CD4-positive, alpha-beta T cell (primary cell): ENCODE data around the gene REL. TPM values are rescaled to one million over a fixed set of nuclear protein-coding genes. Genes with fewer than 3 reads are reported as not detected.

Source experiments
- ATAC-seq: fragments of 200-7000 bp; cut with Tn5 transposase; one replicate; pipeline ENCODE4 v1.10.0; 2022; ENCODE audit warnings: mild to moderate bottlenecking; ENCODE audit not compliant: poor library complexity
- CTCF ChIA-PET: fragments of 350-600 bp; sonication (Branson Sonifier 250); formaldehyde crosslinking; loops from one replicate; lab custom pipeline; 2021; ENCODE audit warnings: antibody characterized with exemption, inconsistent platforms; lab: Charles Lee
- POLR2A ChIA-PET: fragments of 350-600 bp; sonication (Branson Sonifier 250); formaldehyde crosslinking; loops from one replicate; lab custom pipeline; 2021; ENCODE audit warnings: antibody characterized with exemption, inconsistent platforms; lab: Charles Lee
- DNase-seq, 14 experiments: peaks; one replicate each; pipeline ENCODE4 v3.0.0-alpha.2; 2013 to 2020; ENCODE audit warnings: mixed read lengths in 2 of 14
- H3K27ac ChIP-seq, 2 donors: one replicate each; pipeline versions ENCODE4 v1.5.1 to v1.7.0; 2013; ENCODE audit warnings: low read length in 2 of 2, low read depth in 1 of 2, mild to moderate bottlenecking in 1 of 2
- H3K27me3 ChIP-seq, 2 experiments: 1 replicate in 1 of 2; 2 replicates in 1 of 2; pipeline versions ENCODE4 v1.6.1 to v1.7.0; 2013; ENCODE audit warnings: low read length in 2 of 2, control low read depth in 1 of 2, mild to moderate bottlenecking in 1 of 2, moderate library complexity in 1 of 2; ENCODE audit not compliant: insufficient read depth in 2 of 2, control insufficient read depth in 1 of 2
- H3K36me3 ChIP-seq: one replicate; pipeline ENCODE4 v1.6.1; 2013; ENCODE audit warnings: low read length, control low read depth; ENCODE audit not compliant: insufficient read depth
- H3K4me1 ChIP-seq: one replicate; pipeline ENCODE4 v1.6.1; 2013; ENCODE audit warnings: low read length, control low read depth; ENCODE audit not compliant: insufficient read depth
- H3K4me3 ChIP-seq: one replicate; pipeline ENCODE4 v1.5.1; 2013; ENCODE audit warnings: mild to moderate bottlenecking, low read length, moderate library complexity
- H3K9me3 ChIP-seq, 2 experiments: 1 replicate in 1 of 2; 2 replicates in 1 of 2; pipeline versions ENCODE4 v1.6.1 to v1.7.0; 2013; ENCODE audit warnings: low read length in 2 of 2, mild to moderate bottlenecking in 2 of 2, control low read depth in 1 of 2, moderate library complexity in 1 of 2; ENCODE audit not compliant: control insufficient read depth in 1 of 2, insufficient read depth in 1 of 2
- H3K27ac Mint-ChIP-seq: one replicate; pipeline ENCODE4 v1.8.0; 2020; ENCODE audit warnings: mixed read lengths
- H3K27me3 Mint-ChIP-seq: one replicate; pipeline ENCODE4 v1.8.0; 2021; ENCODE audit warnings: mixed read lengths
- H3K36me3 Mint-ChIP-seq: one replicate; pipeline ENCODE4 v1.8.0; 2021; ENCODE audit warnings: low read depth, mixed read lengths
- H3K4me1 Mint-ChIP-seq: one replicate; pipeline ENCODE4 v1.8.0; 2021; ENCODE audit warnings: low read depth, mixed read lengths
- H3K4me3 Mint-ChIP-seq: one replicate; pipeline ENCODE4 v1.8.0; 2020; ENCODE audit warnings: mild to moderate bottlenecking, mixed read lengths
- H3K9me3 Mint-ChIP-seq: one replicate; pipeline ENCODE4 v1.8.0; 2020; ENCODE audit warnings: mixed read lengths
- intact Hi-C, 2 experiments: fragments of 100-400 bp; cut with DNase I in 1 of 2; cut with micrococcal nuclease in 1 of 2; formaldehyde crosslinking; loops; one replicate each; pipeline versions ENCODE4 v1.15.1 to v1.9.0; 2023 to 2025; cut with DNase I, micrococcal nuclease
- total RNA-seq, 174 experiments: library from RNA in 2 of 174; stranded (reverse) in 2 of 174; gene quantifications; one replicate each; pipeline ENCODE4 v1.2.3 and lab custom pipeline; 2021 to 2026
- TF ChIP-seq, protein P1 (sequence below): fragments of 200-600 bp; IDR thresholded peaks from one replicate; pipeline ENCODE4 v1.8.0; 2022; ENCODE audit warnings: antibody characterized with exemption, mild to moderate bottlenecking

REL gene
- total RNA-seq, 2 experiments from 2014 or later, result 91.9 to 99.9 TPM

DNA sequence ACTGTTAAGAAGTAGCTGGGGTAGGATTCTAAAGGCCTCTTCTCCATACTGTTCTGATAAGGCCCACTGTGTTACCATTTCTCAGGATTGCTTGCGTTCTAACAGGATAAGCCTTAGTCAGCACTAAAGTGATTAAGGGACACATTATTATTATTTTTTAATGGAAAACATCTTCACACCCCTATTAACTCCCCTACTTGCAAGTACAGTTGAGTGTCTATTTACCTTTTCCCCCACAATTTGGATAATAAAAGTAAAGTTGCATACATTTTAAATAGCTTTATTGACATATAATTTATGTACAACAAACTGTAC is 9.0 kb downstream of the REL start:
- CTCF ChIA-PET, result interaction anchor here (0.6 kb wide), 1 partner anchor 107 kb away, joined by 4 read pairs; no protein-coding TSS in a partner anchor
- H3K9me3 Mint-ChIP-seq, result no peaks in the 10 kb centered on the region
- H3K27ac Mint-ChIP-seq, result no peak overlapping the region

GRCh38 chr2:60891180-60891579 is 9.8 kb downstream of the REL start:
- Histone ChIP-seq H3K4me1 (no peaks in the 10 kb centered on the region), H3K9me3 (no peaks in the 10 kb centered on the region), H3K4me3 (no peak overlapping the region), H3K27me3 (no peaks in the 10 kb centered on the region), H3K27ac (no peak overlapping the region), H3K36me3 (peaks cover 35% of the 10 kb centered on the region)
- CTCF ChIA-PET, result interaction anchor here (0.5 kb wide), 1 partner anchor 12 kb away, joined by 3 read pairs; no protein-coding TSS in a partner anchor
- DNase-seq (peak in 2 of 14 experiments; percentile 56 to 61), ATAC-seq (peak; percentile 64)
- peaks cover 75% of the 10 kb centered on the region for H3K36me3 Mint-ChIP-seq
- H3K27me3 Mint-ChIP-seq, result no peaks in the 10 kb centered on the region
- no peak overlapping the region for H3K27ac Mint-ChIP-seq
- intact Hi-C loops, result no loop called here
- H3K4me3 Mint-ChIP-seq, result no peak overlapping the region
- H3K9me3 Mint-ChIP-seq, result no peaks in the 10 kb centered on the region
- TF ChIP-seq, protein P1, sequence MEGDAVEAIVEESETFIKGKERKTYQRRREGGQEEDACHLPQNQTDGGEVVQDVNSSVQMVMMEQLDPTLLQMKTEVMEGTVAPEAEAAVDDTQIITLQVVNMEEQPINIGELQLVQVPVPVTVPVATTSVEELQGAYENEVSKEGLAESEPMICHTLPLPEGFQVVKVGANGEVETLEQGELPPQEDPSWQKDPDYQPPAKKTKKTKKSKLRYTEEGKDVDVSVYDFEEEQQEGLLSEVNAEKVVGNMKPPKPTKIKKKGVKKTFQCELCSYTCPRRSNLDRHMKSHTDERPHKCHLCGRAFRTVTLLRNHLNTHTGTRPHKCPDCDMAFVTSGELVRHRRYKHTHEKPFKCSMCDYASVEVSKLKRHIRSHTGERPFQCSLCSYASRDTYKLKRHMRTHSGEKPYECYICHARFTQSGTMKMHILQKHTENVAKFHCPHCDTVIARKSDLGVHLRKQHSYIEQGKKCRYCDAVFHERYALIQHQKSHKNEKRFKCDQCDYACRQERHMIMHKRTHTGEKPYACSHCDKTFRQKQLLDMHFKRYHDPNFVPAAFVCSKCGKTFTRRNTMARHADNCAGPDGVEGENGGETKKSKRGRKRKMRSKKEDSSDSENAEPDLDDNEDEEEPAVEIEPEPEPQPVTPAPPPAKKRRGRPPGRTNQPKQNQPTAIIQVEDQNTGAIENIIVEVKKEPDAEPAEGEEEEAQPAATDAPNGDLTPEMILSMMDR, result no peak
- POLR2A ChIA-PET, result no interaction called here
- peaks cover 61% of the 10 kb centered on the region for H3K4me1 Mint-ChIP-seq

More for the DNA sequence above, 9.0 kb downstream of the REL start:
- ATAC-seq, result no peak
- Histone ChIP-seq H3K9me3 (no peaks in the 10 kb centered on the region), H3K27me3 (no peaks in the 10 kb centered on the region), H3K27ac (no peak overlapping the region), H3K4me3 (no peak overlapping the region), H3K4me1 (no peaks in the 10 kb centered on the region), H3K36me3 (peaks cover 26% of the 10 kb centered on the region)
- peaks cover 67% of the 10 kb centered on the region for H3K36me3 Mint-ChIP-seq
- no peak for DNase-seq
- TF ChIP-seq, protein P1, result no peak
- no peak overlapping the region for H3K4me3 Mint-ChIP-seq
- intact Hi-C loops, result no loop called here
- H3K27me3 Mint-ChIP-seq, result no peaks in the 10 kb centered on the region
- POLR2A ChIA-PET, result no interaction called here
- H3K4me1 Mint-ChIP-seq, result peaks cover 70% of the 10 kb centered on the region

DNA sequence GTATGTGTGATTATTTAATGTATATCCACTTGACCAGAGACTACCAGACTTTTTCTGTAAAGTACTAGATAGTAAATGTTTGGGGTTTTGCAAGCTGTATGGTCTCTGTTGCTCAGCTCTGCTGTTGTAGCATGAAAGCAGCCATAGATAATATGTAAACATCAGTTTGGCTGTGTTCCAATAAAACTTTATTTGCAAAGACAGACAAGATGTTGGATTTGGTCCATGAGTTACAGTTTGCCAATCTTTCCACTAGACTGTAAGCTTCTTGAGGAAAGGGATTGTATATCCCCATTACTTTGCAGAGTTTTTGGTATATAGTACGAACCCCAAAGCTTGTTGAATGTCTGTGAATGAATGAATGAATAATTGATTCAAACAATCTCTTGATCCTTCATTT is 17.2 kb downstream of the REL start:
- POLR2A ChIA-PET, result interaction anchor here (0.7 kb wide), 1 partner anchor 16 kb away, joined by 3 read pairs; no protein-coding TSS in a partner anchor
- no peak for DNase-seq
- ATAC-seq, result no peak
- H3K27ac ChIP-seq, result no peak overlapping the region
- no peak overlapping the region for H3K4me3 ChIP-seq
- peaks cover 3% of the 10 kb centered on the region for H3K4me1 ChIP-seq
- H3K36me3 ChIP-seq, result peaks cover 76% of the 10 kb centered on the region
- no peak overlapping the region for H3K4me3 Mint-ChIP-seq
- H3K27me3 Mint-ChIP-seq, result no peaks in the 10 kb centered on the region
- H3K4me1 Mint-ChIP-seq, result peaks cover 30% of the 10 kb centered on the region
- intact Hi-C loops, result no loop called here
- H3K27ac Mint-ChIP-seq, result no peak overlapping the region
- CTCF ChIA-PET, result interaction anchor here (2.0 kb wide), 1 partner anchor 93 kb away, joined by 5 read pairs; no protein-coding TSS in a partner anchor
- no peaks in the 10 kb centered on the region for H3K27me3 ChIP-seq
- no peaks in the 10 kb centered on the region for H3K9me3 ChIP-seq
- H3K36me3 Mint-ChIP-seq, result peaks cover 92% of the 10 kb centered on the region
- TF ChIP-seq, protein P1, result no peak
- H3K9me3 Mint-ChIP-seq, result no peaks in the 10 kb centered on the region
